ENCODE measurements around the gene FAM3A.
A peak's percentile ranks its signal among the peaks of the same experiment; 100 is the strongest.

FAM3A gene

GRCh38 chrX:154481911-154482601, 34.0 kb downstream of the FAM3A start:
- no peak for DNase-seq (ENCODE audit: low read depth, low spot score)

GRCh38 chrX:154481195-154481594, 34.8 kb downstream of the FAM3A start:
- DNase-seq (ENCODE audit: low read depth, low spot score): no peak

GRCh38 chrX:154478728-154479622, 37.1 kb downstream of the FAM3A start, which contains the start of gene LAGE3:
Gene LAGE3 (minus strand): TSS chrX:154479281. CDS start chrX:154478915, 366 bp downstream.
- DNase-seq (ENCODE audit: low read depth, low spot score): peak; percentile 96

- no peak for DNase-seq (ENCODE audit: low read depth, low spot score)
Observed at GRCh38 chrX:154477891-154478477, 38.0 kb downstream of the FAM3A start.

- DNase-seq (ENCODE audit: low read depth, low spot score): no peak
Observed at GRCh38 chrX:154476821-154477220, 39.2 kb downstream of the FAM3A start.

- DNase-seq (ENCODE audit: low read depth, low spot score): no peak
Observed at GRCh38 chrX:154473683-154474082, 42.3 kb downstream of the FAM3A start.

GRCh38 chrX:154472685-154473632, 43.1 kb downstream of the FAM3A start:
- DNase-seq (ENCODE audit: low read depth, low spot score): no peak

- no peak for DNase-seq (ENCODE audit: low read depth, low spot score)
Observed at GRCh38 chrX:154471839-154472684, 44.0 kb downstream of the FAM3A start.

GRCh38 chrX:154470914-154471568, 45.0 kb downstream of the FAM3A start:
- no peak for DNase-seq (ENCODE audit: low read depth, low spot score)

- DNase-seq (ENCODE audit: low read depth, low spot score): no peak
Observed at GRCh38 chrX:154470434-154470833, 45.6 kb downstream of the FAM3A start.

- no peak for DNase-seq (ENCODE audit: low read depth, low spot score)
Observed at GRCh38 chrX:154469880-154470279, 46.2 kb downstream of the FAM3A start.

- DNase-seq (ENCODE audit: low read depth, low spot score): no peak
Observed at GRCh38 chrX:154469114-154469513, 46.9 kb downstream of the FAM3A start.

GRCh38 chrX:154468217-154468616, 47.8 kb downstream of the FAM3A start:
- DNase-seq (ENCODE audit: low read depth, low spot score): no peak

- DNase-seq (ENCODE audit: low read depth, low spot score): peak; percentile 54
Observed at GRCh38 chrX:154467556-154467955, 48.5 kb downstream of the FAM3A start.

GRCh38 chrX:154466907-154467306, 49.1 kb downstream of the FAM3A start:
- DNase-seq (ENCODE audit: low read depth, low spot score): no peak

GRCh38 chrX:154466036-154466435, 50.0 kb downstream of the FAM3A start:
- DNase-seq (ENCODE audit: low read depth, low spot score): no peak

GRCh38 chrX:154465601-154466000, 50.4 kb downstream of the FAM3A start:
- DNase-seq (ENCODE audit: low read depth, low spot score): no peak

- DNase-seq (ENCODE audit: low read depth, low spot score): no peak
Observed at GRCh38 chrX:154464806-154465365, 51.1 kb downstream of the FAM3A start.

GRCh38 chrX:154463611-154464220, 52.3 kb downstream of the FAM3A start:
- no peak for DNase-seq (ENCODE audit: low read depth, low spot score)

Measured in ELF-1 (cell line).